HEK293T (cell line): Measurements from ENCODE around the gene NPEPL1.
"Not testable (repeated sequence)": the region's sequence is repeated elsewhere in the genome, so short reads cannot be mapped to it uniquely, and the experiment has no call there.

ENCODE experiments used
- CTCF ChIA-PET: fragments of 350-600 bp; formaldehyde crosslinking; extraction: SDS; loops from one replicate; lab custom pipeline; 2021; ENCODE audit warnings: antibody characterized with exemption, inconsistent platforms; lab: Yijun Ruan, JAX
- POLR2A ChIA-PET: fragments of 350-600 bp; formaldehyde crosslinking; extraction: SDS; loops from one replicate; lab custom pipeline; 2020; ENCODE audit warnings: antibody characterized with exemption, inconsistent platforms; lab: Yijun Ruan, JAX
- DNase-seq: peaks from one replicate; pipeline ENCODE4 v3.0.0; 2012; ENCODE audit warnings: mixed read lengths; ENCODE audit errors: extremely low spot score
- ARNT ChIP-seq: fragments of 450-650 bp; IDR thresholded peaks from 2 replicates; pipeline ENCODE4 v1.6.1; 2017; ENCODE audit warnings: mild to moderate bottlenecking
- BHLHE40 ChIP-seq: fragments of 450-650 bp; IDR thresholded peaks from 2 replicates; pipeline ENCODE4 v1.6.1; 2016; ENCODE audit warnings: mild to moderate bottlenecking, moderate library complexity, borderline replicate concordance
- CTBP1 ChIP-seq: fragments of 450-650 bp; IDR thresholded peaks from 2 replicates; pipeline ENCODE4 v1.6.1; 2016; ENCODE audit warnings: borderline replicate concordance
- ELF4 ChIP-seq: fragments of 450-650 bp; IDR thresholded peaks from 2 replicates; pipeline ENCODE4 v1.6.1; 2017; ENCODE audit warnings: antibody characterized with exemption
- FOXA1 ChIP-seq: fragments of 450-650 bp; IDR thresholded peaks from 2 replicates; pipeline ENCODE4 v1.6.1; 2016; ENCODE audit warnings: mild to moderate bottlenecking
- FOXK2 ChIP-seq: fragments of 450-650 bp; IDR thresholded peaks from 2 replicates; pipeline ENCODE4 v1.6.1; 2016; ENCODE audit warnings: mild to moderate bottlenecking
- FOXM1 ChIP-seq: fragments of 450-650 bp; IDR thresholded peaks from 2 replicates; pipeline ENCODE4 v1.6.1; 2017; ENCODE audit warnings: mild to moderate bottlenecking, borderline replicate concordance
- HDGF ChIP-seq: fragments of 450-650 bp; IDR thresholded peaks from 2 replicates; pipeline ENCODE4 v1.6.1; 2017; ENCODE audit warnings: antibody characterized with exemption, borderline replicate concordance
- L3MBTL2 ChIP-seq: fragments of 450-650 bp; conservative IDR thresholded peaks from 2 replicates; pipeline ENCODE4 v1.6.1; 2016; ENCODE audit warnings: mild to moderate bottlenecking
- LEF1 ChIP-seq: fragments of 450-650 bp; IDR thresholded peaks from 2 replicates; pipeline ENCODE4 v1.6.1; 2017; ENCODE audit warnings: mild to moderate bottlenecking, borderline replicate concordance
- NFRKB ChIP-seq: fragments of 450-650 bp; IDR thresholded peaks from 2 replicates; pipeline ENCODE4 v1.6.1; 2016; ENCODE audit warnings: mild to moderate bottlenecking, moderate library complexity
- SP1 ChIP-seq: fragments of 450-650 bp; IDR thresholded peaks from 2 replicates; pipeline ENCODE4 v1.6.1; 2017
- SUZ12 ChIP-seq: fragments of 450-650 bp; IDR thresholded peaks from 2 replicates; pipeline ENCODE4 v1.6.1; 2016; ENCODE audit warnings: mild to moderate bottlenecking
- TARDBP ChIP-seq: fragments of 450-650 bp; IDR thresholded peaks from 2 replicates; pipeline ENCODE4 v1.6.1; 2016
- ZNF384 ChIP-seq: fragments of 450-650 bp; IDR thresholded peaks from 2 replicates; pipeline ENCODE4 v1.6.1; 2016
- TF ChIP-seq, protein P1 (sequence below): fragments of 450-650 bp; IDR thresholded peaks from 2 replicates; pipeline ENCODE4 v1.6.1; 2016

Gene NPEPL1

DNA sequence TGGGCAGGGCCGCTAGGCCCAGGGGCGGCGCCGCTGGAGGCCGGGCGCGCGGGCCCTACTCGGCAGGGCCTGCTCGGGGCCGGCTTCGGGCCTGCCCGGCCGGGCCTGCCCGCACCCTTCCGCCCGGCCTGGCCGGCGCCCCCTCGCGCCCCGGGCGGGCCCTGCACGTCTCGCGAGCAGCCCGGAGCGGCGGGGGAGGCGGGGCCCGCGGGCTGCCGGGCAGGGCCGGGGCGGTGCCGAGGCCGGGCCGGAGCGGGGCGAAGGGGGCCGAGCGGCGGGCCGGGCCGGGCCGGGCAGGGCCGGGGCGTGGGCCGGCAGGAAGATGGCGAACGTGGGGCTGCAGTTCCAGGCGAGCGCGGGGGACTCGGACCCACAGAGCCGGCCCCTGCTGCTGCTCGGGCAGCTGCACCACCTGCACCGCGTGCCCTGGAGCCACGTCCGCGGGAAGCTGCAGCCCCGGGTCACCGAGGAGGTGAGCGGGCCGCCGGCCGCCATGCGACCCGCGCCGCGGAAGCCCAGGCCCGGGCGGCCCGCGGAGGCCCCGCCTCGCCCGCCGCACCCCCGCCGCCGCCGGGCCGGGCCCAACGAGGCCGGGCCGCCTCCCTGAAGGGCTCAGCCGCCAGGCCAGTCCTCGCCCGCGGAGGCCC lies at the start of gene NPEPL1:
TSS of gene NPEPL1 (plus strand) at position 222 of the 647 bp plus-strand sequence. CDS start at position 323, 101 bp downstream.
- no peak for TF ChIP-seq ELF4
- no peak for TF ChIP-seq TARDBP
- TF ChIP-seq HDGF: no peak
- no peak for TF ChIP-seq ZNF384
- no peak for TF ChIP-seq NFRKB
- no peak for TF ChIP-seq CTBP1
- no peak for TF ChIP-seq FOXM1
- TF ChIP-seq FOXK2: no peak
- TF ChIP-seq LEF1: no peak
- no peak for TF ChIP-seq FOXA1
- TF ChIP-seq, protein P1, sequence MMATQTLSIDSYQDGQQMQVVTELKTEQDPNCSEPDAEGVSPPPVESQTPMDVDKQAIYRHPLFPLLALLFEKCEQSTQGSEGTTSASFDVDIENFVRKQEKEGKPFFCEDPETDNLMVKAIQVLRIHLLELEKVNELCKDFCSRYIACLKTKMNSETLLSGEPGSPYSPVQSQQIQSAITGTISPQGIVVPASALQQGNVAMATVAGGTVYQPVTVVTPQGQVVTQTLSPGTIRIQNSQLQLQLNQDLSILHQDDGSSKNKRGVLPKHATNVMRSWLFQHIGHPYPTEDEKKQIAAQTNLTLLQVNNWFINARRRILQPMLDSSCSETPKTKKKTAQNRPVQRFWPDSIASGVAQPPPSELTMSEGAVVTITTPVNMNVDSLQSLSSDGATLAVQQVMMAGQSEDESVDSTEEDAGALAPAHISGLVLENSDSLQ: no peak
- no peak for TF ChIP-seq SP1
- TF ChIP-seq BHLHE40: no peak
- TF ChIP-seq SUZ12: no peak
- no peak for TF ChIP-seq ARNT
- no peak for TF ChIP-seq L3MBTL2
- no peak for DNase-seq
- CTCF ChIA-PET: no interaction called here
- POLR2A ChIA-PET: no interaction called here

DNA sequence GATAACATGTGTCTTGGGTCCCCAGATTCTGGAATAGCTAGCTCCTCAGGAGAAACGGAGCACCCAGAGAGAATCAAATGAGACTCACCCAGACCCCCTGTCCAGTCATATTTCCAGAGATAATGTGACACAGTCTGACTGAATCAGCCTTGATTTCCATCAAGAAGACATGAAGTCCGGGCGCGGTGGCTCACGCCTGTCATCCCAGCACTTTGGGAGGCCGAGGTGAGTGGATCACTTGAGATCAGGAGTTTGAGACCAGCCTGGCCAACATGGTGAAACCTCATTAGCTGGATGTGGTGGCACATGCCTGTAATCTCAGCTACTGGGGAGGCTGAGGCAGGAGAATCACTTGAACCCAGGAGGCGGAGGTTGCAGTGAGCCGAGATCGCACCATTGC lies 49.7 kb upstream of the NPEPL1 start:
- CTCF ChIA-PET, DNase-seq: not testable (repeated sequence)
- POLR2A ChIA-PET: interaction anchor here (1.7 kb wide), 1 partner anchor 8 kb away, joined by 9 read pairs; the partner anchor contains the start of gene STX16

- POLR2A ChIA-PET: no interaction called here
- TF ChIP-seq L3MBTL2 (no peak), FOXM1 (no peak), NFRKB (no peak)
- CTCF ChIA-PET: interaction anchor here (0.6 kb wide), 1 partner anchor 43 kb away, joined by 7 read pairs; no protein-coding TSS in a partner anchor
- no peak for DNase-seq
Measured at GRCh38 chr20:58645412-58645968, 47.1 kb upstream of the NPEPL1 start.

- CTCF ChIA-PET: interaction anchor here (1.0 kb wide), 1 partner anchor 164 kb away, joined by 4 read pairs; no protein-coding TSS in a partner anchor
- POLR2A ChIA-PET: no interaction called here
- no peak for TF ChIP-seq HDGF
- TF ChIP-seq LEF1: no peak
- TF ChIP-seq BHLHE40: no peak
- no peak for DNase-seq
Measured at GRCh38 chr20:58646257-58646656, 46.3 kb upstream of the NPEPL1 start.

GRCh38 chr20:58646703-58647102 lies 45.9 kb upstream of the NPEPL1 start:
- DNase-seq: no peak
- ChIA-PET CTCF (interaction anchor here (1.0 kb wide), 1 partner anchor 165 kb away, joined by 4 read pairs; no protein-coding TSS in a partner anchor), POLR2A (no interaction called here)
- no peak for TF ChIP-seq FOXM1
- TF ChIP-seq CTBP1: no peak
- no peak for TF ChIP-seq ELF4
- TF ChIP-seq SUZ12: no peak
- no peak for TF ChIP-seq ARNT
- TF ChIP-seq L3MBTL2: no peak
- TF ChIP-seq LEF1: no peak
- no peak for TF ChIP-seq FOXA1
- TF ChIP-seq HDGF: no peak

DNA sequence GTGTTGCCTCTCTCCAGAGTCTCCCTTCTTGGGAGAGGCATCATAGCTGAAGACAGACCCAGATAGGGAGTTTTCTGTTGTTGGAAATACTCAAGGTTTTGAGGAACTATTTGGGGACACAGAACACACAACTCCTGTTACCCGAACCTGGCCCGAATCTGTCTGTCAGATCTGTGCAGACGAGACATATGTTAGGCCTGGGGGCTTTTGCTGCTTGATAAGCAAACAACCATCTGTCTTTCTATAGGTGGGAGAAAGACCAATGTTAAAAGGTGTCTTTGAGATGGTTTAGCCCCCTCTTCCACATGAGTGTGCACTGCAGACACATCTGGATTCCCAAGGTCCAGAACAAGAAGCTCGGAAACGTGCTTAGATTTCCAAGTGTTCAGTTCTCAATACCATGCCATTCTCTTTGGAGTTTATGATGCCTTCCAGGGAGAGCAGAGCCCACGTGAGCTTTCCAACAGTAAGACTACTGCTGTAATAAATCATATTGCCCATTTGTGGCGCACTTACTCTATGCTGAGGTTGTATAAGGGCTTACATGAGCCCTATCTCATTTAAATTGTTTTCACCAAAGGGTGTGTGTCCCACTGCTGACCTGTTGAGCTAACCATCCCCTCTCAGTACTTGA lies 45.3 kb upstream of the NPEPL1 start:
- TF ChIP-seq FOXK2: no peak
- TF ChIP-seq, protein P1: no peak
- TF ChIP-seq HDGF: no peak
- TF ChIP-seq CTBP1: no peak
- no peak for TF ChIP-seq ARNT
- no peak for TF ChIP-seq SP1
- TF ChIP-seq FOXA1: no peak
- TF ChIP-seq FOXM1: no peak
- TF ChIP-seq NFRKB: no peak
- TF ChIP-seq SUZ12: no peak
- TF ChIP-seq L3MBTL2: no peak
- no peak for TF ChIP-seq LEF1
- TF ChIP-seq TARDBP: no peak
- TF ChIP-seq ELF4: no peak
- TF ChIP-seq BHLHE40: no peak
- TF ChIP-seq ZNF384: no peak
- ChIA-PET CTCF (interaction anchor here (1.0 to 1.7 kb wide), 2 partner anchors 165 to 166 kb away, joined by 4 read pairs; no protein-coding TSS in a partner anchor), POLR2A (no interaction called here)
- DNase-seq: no peak
